BJ (cell line): ENCODE results near the gene PTPRM. TPM values are rescaled to one million over a fixed set of nuclear protein-coding genes. Genes with fewer than 3 reads are reported as not detected.

Experiments
- CTCF ChIA-PET: fragments of 350-600 bp; formaldehyde crosslinking; extraction: SDS; loops from one replicate; lab custom pipeline; 2021; ENCODE audit warnings: antibody characterized with exemption, inconsistent platforms; lab: Yijun Ruan, JAX
- POLR2A ChIA-PET: fragments of 300-600 bp; sonication (Branson Sonifier 250); formaldehyde crosslinking; extraction: SDS; loops from one replicate; lab custom pipeline; 2021; ENCODE audit warnings: antibody characterized with exemption; lab: Charles Lee
- DNase-seq: peaks from one replicate; pipeline ENCODE4 v3.0.0-alpha.2; 2011; ENCODE audit warnings: low read depth
- H3K27me3 ChIP-seq: 2 replicates; pipeline ENCODE4 v1.6.0; 2011; ENCODE audit warnings: low read length; ENCODE audit not compliant: control insufficient read depth, insufficient read depth
- H3K36me3 ChIP-seq: 2 replicates; pipeline ENCODE4 v1.5.1; 2011; ENCODE audit warnings: low read length; ENCODE audit not compliant: control insufficient read depth, insufficient read depth
- H3K4me3 ChIP-seq: 2 replicates; pipeline ENCODE4 v1.5.1; 2011; ENCODE audit warnings: low read depth, mild to moderate bottlenecking, control low read depth, low read length
- polyA plus RNA-seq: library from polyadenylated mRNA; depleted of rRNA; stranded (reverse); fragments of >200 nt; gene quantifications from 2 replicates; pipeline ENCODE4 v1.2.3, GENCODE V29; 2011
- TF ChIP-seq, protein P1 (sequence below): IDR thresholded peaks from 2 replicates; pipeline ENCODE4 v1.5.1; 2011; ENCODE audit warnings: low read depth, mild to moderate bottlenecking, control low read depth, inconsistent platforms, low read length, moderate library complexity; ENCODE audit not compliant: insufficient read depth

PTPRM gene
- polyA plus RNA-seq, 1 experiment = 149 TPM

DNA sequence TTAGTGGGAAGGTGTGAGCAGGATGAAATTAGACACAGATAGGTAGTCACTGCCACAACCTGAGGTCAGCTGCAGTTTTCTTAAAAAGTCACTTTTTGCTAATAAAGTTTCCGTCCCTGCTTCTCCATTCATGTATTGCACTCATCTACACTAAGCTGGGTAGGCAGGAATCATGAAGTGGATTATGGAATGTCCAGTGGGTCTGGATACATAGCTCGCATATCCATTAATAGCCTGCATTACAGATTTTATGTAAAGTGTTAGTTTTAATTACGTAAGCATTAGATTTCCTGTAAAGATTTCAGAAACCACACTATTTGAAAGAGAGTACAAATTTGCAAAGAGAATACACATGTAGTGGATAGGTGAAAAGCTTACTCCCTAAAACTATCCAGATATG lies 30.4 kb downstream of the PTPRM start:
- Histone ChIP-seq H3K27me3 (no peaks in the 10 kb centered on the region), H3K36me3 (no peaks in the 10 kb centered on the region), H3K4me3 (no peak overlapping the region)
- no peak for DNase-seq
- CTCF ChIA-PET = interaction anchor here (2.6 kb wide), 1 partner anchor 30 kb away, joined by 6 read pairs; the partner anchor contains the start of gene PTPRM
- POLR2A ChIA-PET = no interaction called here
- TF ChIP-seq, protein P1, sequence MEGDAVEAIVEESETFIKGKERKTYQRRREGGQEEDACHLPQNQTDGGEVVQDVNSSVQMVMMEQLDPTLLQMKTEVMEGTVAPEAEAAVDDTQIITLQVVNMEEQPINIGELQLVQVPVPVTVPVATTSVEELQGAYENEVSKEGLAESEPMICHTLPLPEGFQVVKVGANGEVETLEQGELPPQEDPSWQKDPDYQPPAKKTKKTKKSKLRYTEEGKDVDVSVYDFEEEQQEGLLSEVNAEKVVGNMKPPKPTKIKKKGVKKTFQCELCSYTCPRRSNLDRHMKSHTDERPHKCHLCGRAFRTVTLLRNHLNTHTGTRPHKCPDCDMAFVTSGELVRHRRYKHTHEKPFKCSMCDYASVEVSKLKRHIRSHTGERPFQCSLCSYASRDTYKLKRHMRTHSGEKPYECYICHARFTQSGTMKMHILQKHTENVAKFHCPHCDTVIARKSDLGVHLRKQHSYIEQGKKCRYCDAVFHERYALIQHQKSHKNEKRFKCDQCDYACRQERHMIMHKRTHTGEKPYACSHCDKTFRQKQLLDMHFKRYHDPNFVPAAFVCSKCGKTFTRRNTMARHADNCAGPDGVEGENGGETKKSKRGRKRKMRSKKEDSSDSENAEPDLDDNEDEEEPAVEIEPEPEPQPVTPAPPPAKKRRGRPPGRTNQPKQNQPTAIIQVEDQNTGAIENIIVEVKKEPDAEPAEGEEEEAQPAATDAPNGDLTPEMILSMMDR = no peak

GRCh38 chr18:7598167-7599047 lies 31.3 kb downstream of the PTPRM start:
- Histone ChIP-seq H3K36me3 (no peaks in the 10 kb centered on the region), H3K4me3 (no peak overlapping the region), H3K27me3 (no peaks in the 10 kb centered on the region)
- ChIA-PET POLR2A (no interaction called here), CTCF (interaction anchor here (2.6 kb wide), 1 partner anchor 31 kb away, joined by 6 read pairs; the partner anchor contains the start of gene PTPRM)
- no peak for DNase-seq
- TF ChIP-seq, protein P1 = no peak

GRCh38 chr18:7600036-7600435 lies 32.9 kb downstream of the PTPRM start:
- no peak for DNase-seq
- H3K27me3 ChIP-seq = no peaks in the 10 kb centered on the region
- ChIA-PET POLR2A (no interaction called here), CTCF (interaction anchor here (1.3 to 2.8 kb wide), 3 partner anchors 17 to 33 kb away, joined by 3 to 8 read pairs (median 5); partner anchors contain the start of gene PTPRM)
- H3K4me3 ChIP-seq = no peak overlapping the region
- no peaks in the 10 kb centered on the region for H3K36me3 ChIP-seq
- TF ChIP-seq, protein P1 = no peak

- ChIA-PET POLR2A (no interaction called here), CTCF (interaction anchor here (1.3 to 2.8 kb wide), 3 partner anchors 17 to 34 kb away, joined by 3 to 8 read pairs (median 5); partner anchors contain the start of gene PTPRM)
- no peak for DNase-seq
Observed at GRCh38 chr18:7600528-7601245, 33.6 kb downstream of the PTPRM start.

More at GRCh38 chr18:7600528-7601245, 33.6 kb downstream of the PTPRM start:
- Histone ChIP-seq H3K27me3 (no peaks in the 10 kb centered on the region), H3K4me3 (no peak overlapping the region), H3K36me3 (no peaks in the 10 kb centered on the region)
- TF ChIP-seq, protein P1 = no peak
